ENCODE results near the gene ARL2.
"Not testable (repeated sequence)": the region's sequence is repeated elsewhere in the genome, so short reads cannot be mapped to it uniquely, and the experiment has no call there.

Gene ARL2

DNA sequence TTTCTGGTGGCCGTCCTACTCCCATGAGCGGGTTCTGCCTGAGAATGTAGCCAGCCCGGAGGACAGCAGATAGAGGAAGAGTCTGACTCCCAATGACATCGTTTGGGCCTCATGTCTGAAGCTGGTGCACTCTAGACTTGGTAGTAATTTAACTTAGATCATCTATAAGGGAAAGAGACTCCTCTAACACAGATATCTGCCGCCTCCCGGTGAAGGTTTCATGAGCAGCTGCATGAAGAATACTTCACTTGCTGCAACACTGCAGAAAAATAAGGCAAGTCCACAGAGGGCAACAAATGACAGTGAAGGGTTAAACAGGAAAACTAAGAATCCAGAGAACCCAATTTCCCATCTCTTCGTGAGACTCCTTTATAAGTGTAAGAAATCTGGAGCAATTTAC, 5.9 kb upstream of the ARL2 start:
- no peak for ATAC-seq

DNA sequence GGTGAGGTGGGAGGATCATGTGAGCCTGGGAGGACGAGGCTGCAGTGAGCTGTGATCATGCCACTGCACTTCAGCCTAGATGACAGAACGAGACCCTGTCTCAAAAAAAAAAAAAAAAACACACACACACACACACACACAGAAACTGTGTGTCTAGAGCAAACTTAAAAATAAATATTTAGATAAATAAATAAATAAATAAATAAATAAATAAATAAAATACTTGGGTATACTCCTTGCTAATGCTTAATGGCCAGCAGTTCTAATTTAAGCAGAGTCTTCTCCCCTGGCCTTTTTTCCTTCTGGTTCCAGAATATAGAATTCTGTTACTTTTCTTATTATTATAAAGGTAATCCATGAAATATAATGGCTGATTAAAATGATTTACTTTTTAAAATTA, 5.1 kb upstream of the ARL2 start:
- no peak for ATAC-seq

DNA sequence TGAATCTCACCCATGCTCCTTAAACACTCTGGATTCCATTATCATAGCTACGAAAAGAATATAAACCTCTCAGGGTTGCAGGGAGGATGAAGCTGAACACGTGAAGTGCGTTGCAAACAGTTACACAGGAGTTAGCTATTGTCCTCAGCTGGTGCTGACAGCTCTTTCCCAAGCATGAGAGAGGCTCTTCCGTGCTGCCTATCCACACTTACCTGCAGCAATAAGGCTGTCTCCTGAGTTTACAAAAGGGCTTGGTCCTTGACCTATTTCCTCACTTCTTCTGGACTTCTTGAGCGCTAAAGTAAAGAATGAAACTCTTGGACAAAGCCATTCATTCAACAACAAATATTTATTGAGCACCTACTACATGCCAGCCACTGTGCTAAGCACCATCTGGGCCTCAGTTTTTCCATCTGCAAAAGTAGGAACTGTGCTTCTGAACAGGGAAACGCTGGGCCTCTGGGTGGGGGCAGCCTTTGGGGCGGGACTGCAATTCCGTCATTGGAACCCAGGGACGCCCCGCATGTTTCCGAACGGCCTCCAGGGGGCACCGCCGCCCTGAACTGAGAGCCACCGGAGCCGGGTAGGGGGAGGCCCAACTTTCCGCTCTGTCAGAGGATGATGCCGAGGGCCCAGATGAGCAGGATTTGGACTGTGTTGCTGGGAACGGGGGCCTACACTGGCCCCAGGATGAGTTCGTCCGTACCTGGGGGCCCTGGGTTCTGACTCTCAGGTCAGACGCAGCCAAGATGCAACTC, 651 bp upstream of the ARL2 start:
- peak; percentile 86 to 87 for ATAC-seq

DNA sequence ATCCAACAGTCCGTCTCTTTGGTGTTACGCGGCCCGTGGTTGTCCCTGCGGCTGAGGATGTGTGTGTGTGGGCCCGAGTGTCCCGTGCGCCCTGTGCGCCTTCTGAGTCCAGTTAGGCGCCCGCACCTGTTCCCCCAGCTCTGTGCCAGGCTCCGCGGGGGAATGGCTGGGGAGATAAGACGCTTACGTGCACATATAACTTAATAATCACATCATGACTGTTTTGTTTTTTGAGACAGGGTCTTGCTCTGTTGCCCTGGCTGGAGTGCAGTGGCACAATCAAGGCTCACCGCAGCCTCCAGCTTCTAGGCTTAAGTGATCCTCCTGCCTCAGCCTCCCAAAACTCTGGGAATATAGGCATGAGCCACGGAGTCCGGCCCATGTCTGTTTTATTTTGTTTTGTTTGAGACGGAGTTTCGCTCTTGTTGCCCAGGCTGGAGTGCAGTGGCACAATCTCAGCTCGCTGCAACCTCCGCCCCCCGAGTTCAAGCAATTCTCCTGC, 817 bp downstream of the ARL2 start:
- no peak for ATAC-seq

DNA sequence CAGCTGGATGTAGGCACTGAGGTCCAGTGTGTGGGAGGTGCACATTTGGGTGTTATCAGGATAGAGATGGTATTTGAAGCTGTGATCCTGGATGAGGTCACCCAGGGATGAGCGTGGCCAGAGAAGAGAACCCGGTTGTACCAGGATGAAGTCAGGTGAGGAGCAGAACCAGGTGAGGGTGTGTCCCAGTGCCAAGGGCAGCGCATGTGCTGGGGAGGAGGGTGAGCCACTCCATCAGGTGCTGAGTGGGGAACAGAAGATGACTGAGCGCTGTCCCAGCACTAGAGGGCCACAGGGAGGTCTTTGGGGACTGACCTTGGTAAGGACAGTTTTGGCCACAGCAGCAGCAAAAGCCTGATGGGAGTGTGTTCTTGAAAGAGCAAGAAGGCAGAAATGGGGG, 2.7 kb downstream of the ARL2 start:
- ATAC-seq, result no peak

DNA sequence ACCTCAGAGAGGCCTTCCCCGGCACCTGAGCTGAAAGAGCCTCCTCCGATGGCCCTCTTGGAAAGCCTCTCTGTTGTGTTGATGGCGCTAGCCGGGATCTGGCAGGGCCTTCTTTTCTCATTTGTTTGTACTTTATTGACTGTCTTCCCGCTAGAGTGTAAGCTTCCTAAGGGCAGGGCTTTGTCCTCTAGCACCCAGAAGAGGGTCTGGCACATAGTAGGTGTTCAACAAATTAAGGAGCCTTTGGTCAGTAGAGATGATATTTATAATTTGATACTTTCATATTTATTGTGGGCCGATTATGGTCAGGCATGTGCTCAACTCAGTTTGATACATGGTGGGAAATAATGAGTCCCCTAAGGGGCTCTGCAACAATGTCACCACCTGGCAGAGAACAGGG, 4.0 kb downstream of the ARL2 start:
- no peak for ATAC-seq

DNA sequence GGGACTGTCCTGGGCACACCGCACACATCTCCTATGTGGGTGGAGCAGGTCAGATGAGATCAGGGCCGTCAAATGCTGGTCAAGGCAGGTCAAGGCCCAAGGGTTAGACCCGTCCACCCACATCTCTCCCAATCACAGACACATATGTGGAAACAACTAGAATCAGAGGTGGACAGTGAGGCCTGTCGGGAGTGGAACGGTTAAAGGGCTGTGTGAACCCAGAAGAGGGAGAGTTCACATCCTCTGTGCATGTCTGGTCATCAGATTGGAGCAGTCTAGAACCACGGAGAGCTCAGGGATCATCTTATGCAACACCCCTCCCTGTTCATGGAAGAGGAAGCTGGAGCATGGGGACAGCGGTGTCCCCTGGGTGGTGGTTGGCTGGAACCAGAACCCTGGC, 5.9 kb downstream of the ARL2 start:
- ATAC-seq, result no peak

DNA sequence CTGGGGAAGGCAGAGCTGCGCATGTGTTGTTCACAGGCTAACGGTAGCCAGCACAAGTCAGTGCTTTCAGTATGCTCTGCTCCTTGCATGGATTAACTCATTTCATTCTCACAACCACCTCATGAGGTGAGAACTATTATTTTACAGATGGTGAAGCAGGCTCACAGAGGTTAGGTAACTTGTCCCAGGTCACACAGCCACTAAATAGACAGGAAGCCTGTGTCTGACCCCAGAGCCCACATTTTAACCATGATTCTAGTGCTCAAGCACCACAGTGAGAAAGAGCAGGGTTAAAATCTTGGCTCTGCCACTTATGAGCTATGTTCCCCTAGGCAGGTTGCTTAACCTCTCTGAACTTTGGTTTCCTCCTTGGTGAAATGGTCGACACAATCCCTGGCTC, 7.0 kb downstream of the ARL2 start:
- ATAC-seq, result no peak

DNA sequence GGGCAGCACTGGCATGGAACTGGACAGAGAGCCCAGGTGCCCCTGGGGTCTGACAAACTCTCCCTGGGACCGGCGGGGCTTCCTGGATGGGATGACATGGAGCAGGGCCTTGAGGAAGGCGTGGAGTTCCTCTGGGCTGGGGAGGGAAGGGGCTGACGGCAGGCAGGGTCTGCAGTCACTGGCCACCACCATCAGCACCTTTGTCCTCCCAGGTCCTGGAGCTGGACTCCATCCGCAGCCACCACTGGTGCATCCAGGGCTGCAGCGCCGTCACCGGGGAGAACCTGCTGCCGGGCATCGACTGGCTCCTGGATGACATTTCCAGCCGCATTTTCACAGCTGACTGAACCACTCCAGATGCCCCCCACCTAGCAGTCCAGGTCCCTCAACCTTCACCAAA, 7.5 kb downstream of the ARL2 start:
- ATAC-seq, result no peak

DNA sequence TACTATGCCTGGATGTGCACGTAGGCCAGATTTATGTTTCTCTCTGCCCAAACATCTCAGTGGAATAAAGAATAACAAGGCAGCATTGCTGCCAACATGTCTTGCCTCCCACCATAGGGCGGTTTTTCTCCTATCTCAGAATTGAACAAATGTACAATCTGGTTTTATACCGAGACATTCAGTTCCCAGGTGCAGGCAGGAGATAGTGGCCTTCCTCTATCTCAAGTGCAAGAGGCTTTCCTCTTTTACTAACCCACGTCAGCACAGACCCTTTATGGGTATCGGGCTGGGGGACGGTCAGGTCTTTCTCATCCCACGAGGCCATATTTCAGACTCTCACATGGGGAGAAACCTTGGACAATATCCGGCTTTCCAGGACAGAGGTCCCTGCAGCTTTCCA, 9.5 kb downstream of the ARL2 start:
- ATAC-seq, result not testable (repeated sequence)

DNA sequence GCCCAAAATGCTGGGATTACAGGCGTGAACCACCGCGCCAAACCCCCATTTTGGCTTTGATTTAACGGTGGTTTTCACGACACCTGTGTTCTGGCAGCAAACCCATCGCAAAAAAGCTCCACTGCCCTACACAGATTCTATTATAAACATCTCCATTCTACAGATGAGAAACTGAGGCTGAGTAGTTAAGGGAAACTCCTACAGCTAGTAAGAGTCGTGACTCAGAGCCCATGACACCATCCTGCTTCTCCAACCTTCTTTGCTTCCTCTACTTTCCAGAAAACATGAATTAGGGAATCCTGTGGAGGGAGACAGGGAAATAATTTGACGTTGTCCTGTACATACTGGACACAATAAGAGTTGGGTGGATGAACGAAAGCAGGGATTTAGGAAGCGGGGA, 12.8 kb downstream of the ARL2 start:
- ATAC-seq, result no peak

DNA sequence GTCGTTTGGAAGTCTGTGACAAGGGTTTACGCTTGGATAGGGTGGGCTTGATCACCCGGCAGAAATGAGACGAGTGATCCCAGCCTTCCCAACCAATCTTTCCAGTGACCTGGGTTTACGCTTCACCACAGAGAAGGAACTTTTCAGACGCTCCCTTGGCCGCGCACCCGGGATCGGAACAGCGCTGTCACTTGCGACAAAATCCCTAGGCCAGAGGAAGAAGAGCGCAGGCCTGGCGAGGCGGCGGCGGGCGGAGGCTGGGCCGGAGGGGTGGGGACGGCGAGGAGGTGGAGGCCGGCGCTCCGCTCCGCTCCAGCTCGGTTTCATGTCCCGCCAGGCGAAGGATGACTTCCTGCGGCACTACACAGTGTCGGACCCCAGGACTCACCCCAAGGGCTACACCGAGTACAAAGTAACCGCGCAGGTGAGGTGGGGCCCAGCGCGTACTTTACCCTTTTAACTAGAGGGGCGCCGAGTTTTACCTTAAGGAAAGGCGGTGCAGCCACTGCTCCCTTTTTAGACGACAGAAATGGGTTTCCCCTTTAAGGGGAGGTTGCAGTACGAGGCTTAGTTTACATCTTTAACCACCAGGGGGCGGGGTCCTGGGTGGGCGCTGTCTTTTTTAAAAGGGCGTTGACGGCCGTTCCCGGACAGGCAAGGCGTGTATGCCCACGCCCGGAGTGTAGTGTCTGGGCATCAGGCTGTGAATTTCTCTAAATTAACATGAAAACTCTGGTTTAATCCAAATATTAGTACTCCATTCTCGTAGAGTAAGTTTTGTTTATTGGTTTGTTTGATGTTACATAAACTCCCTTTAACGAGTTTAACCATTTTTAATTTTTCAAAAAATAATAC, 13.5 kb downstream of the ARL2 start, which contains the start of gene SNX15:
SNX15 (plus strand) TSS at position 227 of the 855 bp plus-strand sequence; CDS start at position 326, 99 bp downstream.
- ATAC-seq, result peak; percentile 88 to 89

DNA sequence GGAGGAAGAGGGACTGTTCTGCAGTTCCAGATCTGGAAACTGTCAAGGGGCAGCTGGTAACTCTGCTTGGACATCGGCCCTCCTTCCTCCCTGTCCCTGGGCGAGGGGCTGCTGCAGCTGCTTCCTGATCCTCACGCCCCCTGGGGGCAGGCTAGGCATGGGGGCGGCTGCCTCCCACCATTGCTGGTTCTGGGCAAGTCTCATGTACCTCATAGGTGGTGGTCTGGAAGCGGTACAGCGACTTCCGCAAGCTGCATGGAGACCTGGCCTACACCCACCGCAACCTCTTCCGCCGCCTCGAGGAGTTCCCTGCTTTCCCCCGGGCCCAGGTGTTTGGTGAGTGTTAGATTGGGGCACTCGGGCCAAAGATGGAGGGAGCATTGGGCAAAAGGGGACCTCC, 18.3 kb downstream of the ARL2 start:
- no peak for ATAC-seq

DNA sequence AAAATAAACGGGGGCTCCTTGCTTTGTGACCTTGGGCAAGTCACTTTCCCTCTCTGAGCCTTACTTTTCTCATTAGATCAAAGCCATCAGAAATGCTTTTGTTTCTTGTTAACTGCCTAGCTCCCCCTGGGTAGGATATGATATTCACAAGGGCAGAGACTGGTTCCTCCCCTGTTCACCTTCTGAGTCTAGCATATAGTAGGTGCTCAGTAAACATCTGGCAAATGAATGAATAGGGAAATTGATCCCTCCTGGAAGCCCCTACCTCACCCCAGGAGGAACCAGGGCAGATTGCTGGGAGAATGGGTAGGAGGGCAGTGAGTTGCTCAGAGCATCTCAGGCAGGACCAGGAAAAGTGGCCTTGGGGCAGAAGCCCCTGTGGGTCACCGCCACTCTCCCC, 20.5 kb downstream of the ARL2 start:
- no peak for ATAC-seq

DNA sequence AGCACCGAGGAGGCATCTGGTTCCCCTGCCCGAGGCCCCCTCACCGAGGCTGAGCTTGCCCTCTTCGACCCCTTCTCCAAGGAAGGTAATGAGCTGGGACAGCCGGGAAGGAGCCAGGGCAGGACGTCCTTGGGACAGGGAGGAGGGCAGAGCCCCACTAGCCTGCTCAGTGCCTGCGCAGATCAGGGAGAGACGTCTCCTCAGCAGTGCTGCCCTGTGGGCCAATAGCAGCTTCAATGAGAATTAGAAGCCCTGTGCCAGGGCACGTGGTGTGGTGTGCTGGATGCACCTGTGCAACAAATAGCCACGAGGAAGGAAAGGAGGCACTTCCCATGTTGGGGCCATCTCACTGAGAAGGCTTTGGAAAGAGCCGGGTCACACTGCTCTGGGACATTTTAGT, 21.6 kb downstream of the ARL2 start:
- ATAC-seq, result no peak

DNA sequence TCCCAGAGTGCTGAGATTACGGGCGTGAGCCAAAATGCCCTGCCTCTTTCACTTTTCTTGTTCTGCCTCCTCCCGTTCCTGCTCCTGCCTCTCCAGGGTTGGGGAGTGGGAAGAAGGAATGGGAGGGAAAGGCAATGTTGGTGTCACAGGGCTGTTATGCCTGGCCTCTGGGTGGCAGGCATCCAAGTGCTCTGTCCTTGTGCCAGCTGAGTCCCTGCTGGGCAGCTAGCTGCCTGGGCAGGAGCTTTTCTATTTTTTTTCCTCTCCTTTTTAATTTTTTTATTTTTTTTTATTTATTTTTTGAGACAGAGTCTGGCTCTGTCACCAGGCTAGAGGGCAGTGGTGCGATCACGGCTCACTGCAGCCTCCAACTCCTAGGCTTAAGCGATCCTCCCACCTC, 23.0 kb downstream of the ARL2 start:
- ATAC-seq, result no peak

DNA sequence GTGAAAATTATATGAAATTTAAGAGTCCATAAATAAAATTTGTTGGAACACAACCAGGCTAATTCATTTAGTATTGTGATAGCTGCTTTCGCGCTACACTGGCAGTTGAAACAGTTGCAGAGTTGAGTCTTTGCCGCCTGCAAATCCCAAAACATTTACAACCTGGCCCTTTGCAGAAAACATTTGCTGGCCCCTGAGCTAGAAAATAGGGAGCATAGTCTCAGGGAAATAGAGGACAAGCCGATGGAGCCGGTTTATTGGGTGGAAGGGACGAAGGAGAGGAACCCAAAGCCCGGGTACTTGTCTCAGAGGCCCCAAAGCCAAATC, 26.5 kb downstream of the ARL2 start:
- no peak for ATAC-seq

DNA sequence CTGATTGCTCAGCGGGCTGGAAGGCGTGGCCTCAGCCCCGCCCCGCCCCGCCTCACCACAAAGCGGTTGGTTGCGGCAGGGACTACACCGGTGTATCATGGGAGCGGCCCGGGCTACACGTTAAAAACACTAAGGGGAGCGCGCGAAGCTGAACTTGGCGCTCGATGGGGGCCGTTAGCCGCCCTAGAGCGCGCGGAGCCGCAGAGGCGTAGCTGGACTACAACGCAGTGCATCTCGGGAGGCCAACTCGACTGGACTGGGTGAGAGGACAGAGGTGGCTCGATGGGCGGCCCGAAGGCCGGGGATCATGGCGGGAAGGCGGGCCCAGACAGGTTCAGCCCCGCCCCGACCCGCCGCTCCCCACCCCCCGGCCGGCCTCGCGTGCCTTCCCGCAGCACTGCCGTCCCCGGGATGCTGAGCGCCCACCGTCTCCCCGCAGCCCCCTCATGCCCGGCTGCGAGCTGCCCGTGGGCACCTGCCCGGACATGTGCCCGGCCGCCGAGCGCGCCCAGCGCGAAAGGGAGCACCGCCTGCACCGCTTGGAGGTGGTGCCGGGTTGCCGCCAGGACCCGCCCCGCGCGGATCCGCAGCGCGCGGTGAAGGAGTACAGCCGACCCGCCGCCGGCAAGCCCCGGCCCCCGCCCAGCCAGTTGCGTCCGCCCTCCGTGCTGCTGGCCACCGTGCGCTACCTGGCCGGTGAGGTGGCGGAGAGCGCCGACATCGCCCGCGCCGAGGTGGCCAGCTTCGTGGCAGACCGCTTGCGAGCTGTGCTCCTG, 27.1 kb downstream of the ARL2 start, which contains the start of gene SAC3D1:
SAC3D1 (plus strand) TSS at position 364 of the 776 bp plus-strand sequence; CDS start at position 447, 83 bp downstream.
- peak; percentile 93 to 94 for ATAC-seq

DNA sequence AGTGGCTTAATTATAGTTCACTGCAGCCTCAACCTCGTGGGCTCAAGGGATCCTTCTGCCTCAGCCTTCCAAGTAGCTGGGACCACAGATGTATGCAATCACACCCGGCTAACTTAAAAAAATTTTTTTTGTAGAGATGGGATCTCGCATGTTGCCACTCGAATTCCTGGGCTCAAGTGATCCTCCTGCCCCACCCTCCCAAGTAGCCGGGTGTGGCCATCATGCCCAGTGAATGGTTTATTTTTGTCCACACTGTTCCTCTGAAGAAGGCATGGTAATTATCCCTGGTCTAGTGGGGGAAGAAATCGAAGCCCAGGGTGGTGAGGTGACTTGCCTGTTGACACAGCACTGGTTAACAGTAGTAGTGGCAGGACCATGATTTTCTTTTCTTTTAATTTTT, 28.9 kb downstream of the ARL2 start:
- no peak for ATAC-seq

DNA sequence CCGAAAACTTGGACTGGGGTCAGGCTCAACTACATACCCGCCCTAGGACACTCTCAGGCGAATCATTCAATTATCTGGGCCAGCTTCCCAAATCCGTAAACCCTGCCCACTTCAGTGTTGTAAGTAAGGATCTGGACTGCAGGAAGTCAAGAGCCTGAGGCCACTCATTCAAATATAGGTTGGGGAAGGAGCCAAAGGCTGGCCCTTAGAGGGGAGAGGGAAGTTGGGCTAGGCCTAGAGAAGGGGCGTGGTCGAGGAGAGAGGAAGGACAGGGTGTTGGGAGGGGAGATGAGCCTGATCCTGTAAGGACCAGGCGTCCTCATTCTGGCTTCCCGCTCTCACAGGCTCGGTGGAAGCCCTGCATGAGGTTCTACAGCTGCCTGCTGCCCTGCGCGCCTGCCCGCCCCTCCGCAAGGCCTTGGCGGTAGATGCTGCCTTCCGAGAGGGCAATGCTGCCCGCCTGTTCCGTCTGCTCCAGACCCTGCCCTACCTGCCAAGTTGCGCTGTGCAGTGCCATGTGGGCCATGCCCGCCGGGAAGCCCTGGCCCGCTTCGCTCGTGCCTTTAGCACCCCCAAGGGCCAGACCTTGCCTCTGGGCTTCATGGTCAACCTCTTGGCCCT, 30.0 kb downstream of the ARL2 start:
- no peak for ATAC-seq

DNA sequence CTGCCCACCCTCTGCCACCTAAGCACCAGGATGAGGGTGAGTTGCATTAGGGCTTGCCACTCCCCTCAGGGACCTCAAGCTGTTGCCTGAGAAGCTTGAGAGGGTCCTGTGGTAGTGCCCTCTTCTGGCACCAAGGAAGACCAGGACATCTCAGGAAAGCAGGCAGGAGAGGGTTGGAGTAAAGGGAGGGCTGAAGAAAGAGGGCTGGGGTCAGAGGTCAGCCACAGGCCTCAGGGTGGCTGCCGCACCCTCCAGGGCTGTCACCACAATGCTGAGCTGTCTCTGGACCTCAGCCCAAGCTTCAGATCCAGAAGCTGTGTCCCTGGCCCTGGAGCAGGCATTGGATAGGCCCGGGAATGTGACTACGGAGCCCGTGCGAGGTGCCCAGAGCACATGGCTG, 31.1 kb downstream of the ARL2 start:
- ATAC-seq, result no peak

DNA sequence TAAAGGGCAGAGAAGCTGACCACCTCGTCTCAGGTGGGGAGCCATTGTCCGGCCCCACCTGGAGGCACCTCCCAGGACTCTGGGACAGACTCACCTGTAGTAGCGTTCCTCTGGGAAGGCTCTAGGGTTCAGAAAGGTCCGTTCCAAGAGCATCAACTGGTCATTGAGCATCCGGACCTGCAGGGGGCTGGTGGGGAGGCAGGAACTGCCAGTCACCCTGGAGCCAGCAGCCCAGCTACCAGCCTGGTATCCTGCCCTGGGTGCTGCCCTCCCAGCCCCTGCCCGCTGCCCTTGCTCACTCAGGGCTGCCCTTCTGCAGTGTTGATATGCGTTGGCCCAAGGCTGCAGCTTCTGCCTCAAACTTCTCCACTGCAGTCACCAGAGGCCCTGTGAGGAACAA, 31.8 kb downstream of the ARL2 start:
- ATAC-seq, result no peak

Measured in activated CD4-positive, CD25-positive, alpha-beta regulatory T cell treated with anti-CD3 and anti-CD28 coated beads, Interleukin-2, amount 50 U/mL, for 24 hours (primary cell).